ENCODE data around the gene DARS2.

DNA sequence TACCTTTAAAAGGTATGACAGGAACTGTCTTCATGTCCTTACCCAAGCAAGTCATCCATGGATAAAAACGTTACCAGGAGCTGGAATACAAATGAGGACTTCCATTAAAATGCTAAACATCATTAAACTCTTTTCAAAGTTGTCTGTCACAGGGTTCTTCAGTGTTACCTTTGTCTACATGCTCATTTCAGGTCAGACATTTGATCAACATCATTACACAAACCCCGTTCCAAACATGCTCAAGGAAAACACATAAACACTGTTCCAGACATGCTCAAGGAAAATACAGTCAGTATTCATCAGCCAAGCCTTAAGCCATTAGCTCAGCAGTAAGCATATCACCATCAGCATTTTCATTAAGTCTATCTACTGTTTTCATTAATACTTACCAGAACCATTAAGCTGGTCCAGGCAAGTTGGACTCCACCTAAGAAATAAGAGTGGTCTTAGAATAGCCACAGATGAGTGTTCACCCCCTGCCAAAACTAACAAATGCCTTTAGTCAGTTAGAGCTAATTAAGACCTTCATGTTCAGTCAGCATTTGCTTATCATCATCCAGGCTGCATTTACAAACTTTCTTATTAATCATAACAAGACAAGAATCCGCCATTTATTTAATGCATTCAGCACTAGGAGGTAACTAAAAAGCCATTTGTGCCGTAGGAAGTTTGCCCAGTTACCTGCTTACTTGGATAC lies 41.1 kb downstream of the DARS2 start:
- no peak for TF ChIP-seq EZH2 (IDR thresholded peaks at IDR 0.05; ENCODE audit: low read length, unreplicated experiment)
- TF ChIP-seq, protein P1, sequence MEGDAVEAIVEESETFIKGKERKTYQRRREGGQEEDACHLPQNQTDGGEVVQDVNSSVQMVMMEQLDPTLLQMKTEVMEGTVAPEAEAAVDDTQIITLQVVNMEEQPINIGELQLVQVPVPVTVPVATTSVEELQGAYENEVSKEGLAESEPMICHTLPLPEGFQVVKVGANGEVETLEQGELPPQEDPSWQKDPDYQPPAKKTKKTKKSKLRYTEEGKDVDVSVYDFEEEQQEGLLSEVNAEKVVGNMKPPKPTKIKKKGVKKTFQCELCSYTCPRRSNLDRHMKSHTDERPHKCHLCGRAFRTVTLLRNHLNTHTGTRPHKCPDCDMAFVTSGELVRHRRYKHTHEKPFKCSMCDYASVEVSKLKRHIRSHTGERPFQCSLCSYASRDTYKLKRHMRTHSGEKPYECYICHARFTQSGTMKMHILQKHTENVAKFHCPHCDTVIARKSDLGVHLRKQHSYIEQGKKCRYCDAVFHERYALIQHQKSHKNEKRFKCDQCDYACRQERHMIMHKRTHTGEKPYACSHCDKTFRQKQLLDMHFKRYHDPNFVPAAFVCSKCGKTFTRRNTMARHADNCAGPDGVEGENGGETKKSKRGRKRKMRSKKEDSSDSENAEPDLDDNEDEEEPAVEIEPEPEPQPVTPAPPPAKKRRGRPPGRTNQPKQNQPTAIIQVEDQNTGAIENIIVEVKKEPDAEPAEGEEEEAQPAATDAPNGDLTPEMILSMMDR (conservative IDR thresholded peaks at IDR 0.05; ENCODE audit: low read depth, low read length): no peak
